ENCODE measurements around the gene NRCAM.

- TF ChIP-seq CTCF (conservative IDR thresholded peaks at IDR 0.05) (no peak), ZFX (IDR thresholded peaks at IDR 0.05) (no peak)
Observed at GRCh38 chr7:108299251-108299973, 156.8 kb downstream of the NRCAM start.

Data from C4-2B (cell line).